BJ (cell line): Measurements from ENCODE around the gene SPTAN1. TPM values are rescaled to one million over a fixed set of nuclear protein-coding genes. Genes with fewer than 3 reads are reported as not detected.
A peak's percentile ranks its signal among the peaks of the same experiment; 100 is the strongest.
"Not testable (repeated sequence)": the region's sequence is repeated elsewhere in the genome, so short reads cannot be mapped to it uniquely, and the experiment has no call there.

Source experiments
- CTCF ChIA-PET: fragments of 350-600 bp; formaldehyde crosslinking; extraction: SDS; loops from one replicate; lab custom pipeline; 2021; ENCODE audit warnings: antibody characterized with exemption, inconsistent platforms; lab: Yijun Ruan, JAX
- POLR2A ChIA-PET: fragments of 300-600 bp; sonication (Branson Sonifier 250); formaldehyde crosslinking; extraction: SDS; loops from one replicate; lab custom pipeline; 2021; ENCODE audit warnings: antibody characterized with exemption; lab: Charles Lee
- DNase-seq: peaks from one replicate; pipeline ENCODE4 v3.0.0-alpha.2; 2011; ENCODE audit warnings: low read depth
- H3K27me3 ChIP-seq: 2 replicates; pipeline ENCODE4 v1.6.0; 2011; ENCODE audit warnings: low read length; ENCODE audit not compliant: control insufficient read depth, insufficient read depth
- H3K36me3 ChIP-seq: 2 replicates; pipeline ENCODE4 v1.5.1; 2011; ENCODE audit warnings: low read length; ENCODE audit not compliant: control insufficient read depth, insufficient read depth
- H3K4me3 ChIP-seq: 2 replicates; pipeline ENCODE4 v1.5.1; 2011; ENCODE audit warnings: low read depth, mild to moderate bottlenecking, control low read depth, low read length
- polyA plus RNA-seq: library from polyadenylated mRNA; depleted of rRNA; stranded (reverse); fragments of >200 nt; gene quantifications from 2 replicates; pipeline ENCODE4 v1.2.3, GENCODE V29; 2011
- TF ChIP-seq, protein P1 (sequence below): IDR thresholded peaks from 2 replicates; pipeline ENCODE4 v1.5.1; 2011; ENCODE audit warnings: low read depth, mild to moderate bottlenecking, control low read depth, inconsistent platforms, low read length, moderate library complexity; ENCODE audit not compliant: insufficient read depth

The SPTAN1 gene
- polyA plus RNA-seq, 1 experiment: 317 TPM

DNA sequence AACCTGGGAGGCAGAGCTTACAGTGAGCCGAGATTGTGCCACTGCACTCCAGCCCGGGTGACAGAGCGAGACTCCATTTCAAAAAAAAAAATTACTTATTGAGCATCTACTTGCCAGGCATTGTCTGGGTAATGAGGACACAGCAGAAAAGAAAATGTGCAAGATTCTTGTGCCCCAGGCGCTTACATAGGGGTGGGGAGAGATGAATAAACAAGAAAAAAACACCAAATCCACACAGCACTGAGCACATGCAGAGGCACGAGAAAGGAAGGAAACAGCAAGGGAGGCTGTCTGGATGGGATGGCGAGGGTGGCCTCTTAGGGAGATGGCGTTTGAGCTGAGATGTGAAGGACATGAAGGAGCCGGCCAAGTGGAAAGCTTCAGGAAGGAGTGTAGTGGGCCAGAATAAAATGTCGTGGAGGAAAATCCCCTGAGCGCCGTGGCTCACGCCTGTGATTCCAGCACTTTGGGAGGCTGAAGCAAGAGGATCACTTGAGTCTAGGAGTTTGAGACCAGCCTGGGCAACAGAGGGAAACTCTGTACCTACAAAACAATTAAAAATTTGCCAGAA, 90.4 kb downstream of the SPTAN1 start:
- ChIA-PET POLR2A (interaction anchor here (0.5 kb wide), 1 partner anchor 27 kb away, joined by 3 read pairs; no protein-coding TSS in a partner anchor), CTCF (no interaction called here)
- no peak for DNase-seq
- H3K36me3 ChIP-seq: peaks cover 1% of the 10 kb centered on the region; the same call in 1 of the 2 replicates
- H3K27me3 ChIP-seq: no peaks in the 10 kb centered on the region
- TF ChIP-seq, protein P1, sequence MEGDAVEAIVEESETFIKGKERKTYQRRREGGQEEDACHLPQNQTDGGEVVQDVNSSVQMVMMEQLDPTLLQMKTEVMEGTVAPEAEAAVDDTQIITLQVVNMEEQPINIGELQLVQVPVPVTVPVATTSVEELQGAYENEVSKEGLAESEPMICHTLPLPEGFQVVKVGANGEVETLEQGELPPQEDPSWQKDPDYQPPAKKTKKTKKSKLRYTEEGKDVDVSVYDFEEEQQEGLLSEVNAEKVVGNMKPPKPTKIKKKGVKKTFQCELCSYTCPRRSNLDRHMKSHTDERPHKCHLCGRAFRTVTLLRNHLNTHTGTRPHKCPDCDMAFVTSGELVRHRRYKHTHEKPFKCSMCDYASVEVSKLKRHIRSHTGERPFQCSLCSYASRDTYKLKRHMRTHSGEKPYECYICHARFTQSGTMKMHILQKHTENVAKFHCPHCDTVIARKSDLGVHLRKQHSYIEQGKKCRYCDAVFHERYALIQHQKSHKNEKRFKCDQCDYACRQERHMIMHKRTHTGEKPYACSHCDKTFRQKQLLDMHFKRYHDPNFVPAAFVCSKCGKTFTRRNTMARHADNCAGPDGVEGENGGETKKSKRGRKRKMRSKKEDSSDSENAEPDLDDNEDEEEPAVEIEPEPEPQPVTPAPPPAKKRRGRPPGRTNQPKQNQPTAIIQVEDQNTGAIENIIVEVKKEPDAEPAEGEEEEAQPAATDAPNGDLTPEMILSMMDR: no peak
- no peak overlapping the region for H3K4me3 ChIP-seq

- TF ChIP-seq, protein P1: no peak
- H3K36me3 ChIP-seq: peaks cover 1% of the 10 kb centered on the region; the same call in 1 of the 2 replicates
- H3K27me3 ChIP-seq: no peaks in the 10 kb centered on the region
- ChIA-PET CTCF (interaction anchor here (1.7 kb wide), 1 partner anchor 8 kb away, joined by 8 read pairs; no protein-coding TSS in a partner anchor), POLR2A (no interaction called here)
- no peak overlapping the region for H3K4me3 ChIP-seq
- DNase-seq: no peak
Measured at GRCh38 chr9:128643519-128644300, 91.3 kb downstream of the SPTAN1 start.

GRCh38 chr9:128648206-128648605, 95.8 kb downstream of the SPTAN1 start:
- POLR2A ChIA-PET, H3K36me3 ChIP-seq, DNase-seq, H3K4me3 ChIP-seq, H3K27me3 ChIP-seq: not testable (repeated sequence)
- CTCF ChIA-PET: interaction anchor here (1.9 kb wide), 1 partner anchor 13 kb away, joined by 6 read pairs; no protein-coding TSS in a partner anchor
- TF ChIP-seq, protein P1: peak; percentile 26; the same call in 1 of the 2 replicates

DNA sequence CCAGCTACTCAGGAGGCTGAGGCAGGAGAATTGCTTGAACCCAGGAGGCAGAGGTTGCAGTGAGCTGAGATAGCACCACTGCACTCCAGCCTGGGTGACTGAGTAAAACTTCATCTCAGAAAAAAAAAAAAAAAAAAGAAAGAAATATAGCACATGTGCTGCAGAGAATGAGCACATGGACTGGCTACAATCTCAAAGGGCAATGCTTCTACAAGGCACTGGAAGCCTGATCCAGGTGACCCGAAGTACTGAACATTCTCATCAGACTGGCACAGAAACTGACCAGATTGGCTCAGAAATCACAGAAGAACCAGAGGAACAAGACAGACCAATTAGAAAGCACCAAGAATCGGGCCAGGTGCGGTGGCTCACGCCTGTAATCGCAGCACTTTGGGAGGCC, 99.4 kb downstream of the SPTAN1 start:
- no peak for DNase-seq
- ChIA-PET POLR2A (no interaction called here), CTCF (no interaction called here)
- Histone ChIP-seq H3K36me3 (no peaks in the 10 kb centered on the region), H3K27me3 (no peaks in the 10 kb centered on the region), H3K4me3 (no peak overlapping the region)
- TF ChIP-seq, protein P1: no peak

- TF ChIP-seq, protein P1: no peak
- Histone ChIP-seq H3K4me3 (no peak overlapping the region), H3K27me3 (no peaks in the 10 kb centered on the region), H3K36me3 (no peaks in the 10 kb centered on the region)
- POLR2A ChIA-PET: interaction anchor here (0.6 kb wide), 1 partner anchor 9 kb away, joined by 14 read pairs; no protein-coding TSS in a partner anchor
- DNase-seq: no peak
- CTCF ChIA-PET: interaction anchor here (0.7 to 1.2 kb wide), 3 partner anchors 18 to 48 kb away, joined by 3 to 4 read pairs (median 3); partner anchors contain the start of genes PKN3 and SET
Measured at GRCh38 chr9:128653908-128654307, 101.5 kb downstream of the SPTAN1 start.
